Umbilical cord (tissue), 1 donor: ENCODE data around the gene TUBB1. TPM values are rescaled to one million over a fixed set of nuclear protein-coding genes. Genes with fewer than 3 reads are reported as not detected.

Experiments used
- total RNA-seq: library from RNA; depleted of rRNA; stranded (reverse); fragments of >200 nt; gene quantifications from one replicate; pipeline ENCODE4 v1.2.3, GENCODE V29; 2014; ENCODE audit warnings: low replicate concordance; ENCODE audit not compliant: insufficient read depth

The TUBB1 gene
- total RNA-seq, 1 donor from 2014 or later, result 2.4 TPM

Other genes with a start within 250 kb of the TUBB1 start
- gene GNAS-AS1, start 168.5 kb upstream of the TUBB1 start, total RNA-seq, result 4.1 TPM
- 248 TPM for gene GNAS, start 166.7 kb upstream of the TUBB1 start, total RNA-seq
- 28.2 TPM for gene NELFCD, start 38.2 kb upstream of the TUBB1 start, total RNA-seq
- 131 TPM for gene CTSZ, start 12.2 kb upstream of the TUBB1 start, total RNA-seq
- gene ATP5F1E, start 12.9 kb downstream of the TUBB1 start, total RNA-seq, result 34.7 TPM
- 40.0 TPM for gene PRELID3B, start 23.4 kb downstream of the TUBB1 start, total RNA-seq
- gene ZNF831, start 144.4 kb downstream of the TUBB1 start, total RNA-seq, result 0.96 TPM